Skeletal muscle cell (primary cell): ENCODE data around the gene CKB.
A peak's percentile ranks its signal among the peaks of the same experiment; 100 is the strongest.

Experiments
- DNase-seq: peaks from one replicate; pipeline ENCODE4 v3.0.0-alpha.2; 2010; ENCODE audit warnings: low read depth
- H3K4me3 ChIP-seq: 2 replicates; pipeline ENCODE4 v1.5.1; 2011; ENCODE audit warnings: low read depth, mild to moderate bottlenecking, control low read depth, low read length, moderate library complexity

CKB gene

GRCh38 chr14:103522649-103523574 is at the start of gene CKB:
Gene CKB, minus strand, starts transcription at chr14:103522830. Its CDS starts 337 bp downstream, at chr14:103522493.
- no peak for DNase-seq
- peak within 1 kb of the TSS; percentile 51 for H3K4me3 ChIP-seq

- no peak overlapping the region for H3K4me3 ChIP-seq
- DNase-seq = no peak
These were observed 46.8 kb upstream of the CKB start for GRCh38 chr14:103569408-103569807.

GRCh38 chr14:103568952-103569351 is 46.3 kb upstream of the CKB start:
- no peak overlapping the region for H3K4me3 ChIP-seq
- no peak for DNase-seq

- H3K4me3 ChIP-seq = peak overlapping the region; percentile 92
- DNase-seq = no peak
These were observed 41.3 kb upstream of the CKB start for GRCh38 chr14:103563844-103564505.

- H3K4me3 ChIP-seq = peak overlapping the region; percentile 92
- no peak for DNase-seq
These were observed 40.6 kb upstream of the CKB start for GRCh38 chr14:103563226-103563620.

- peak within 1 kb of the TSS; percentile 92 for H3K4me3 ChIP-seq
- no peak for DNase-seq
These were observed 40.0 kb upstream of the CKB start, which contains the start of the genes BAG5 and COA8 for GRCh38 chr14:103562429-103563225. Gene BAG5, minus strand, starts transcription at chr14:103562657. Its CDS starts 1,493 bp downstream, at chr14:103561164. Gene COA8, plus strand, starts transcription at chr14:103562960. Its CDS starts 42 bp downstream, at chr14:103563002.

- DNase-seq = no peak
These were observed 39.5 kb upstream of the CKB start for GRCh38 chr14:103562179-103562428.

GRCh38 chr14:103561381-103562178 is 39.0 kb upstream of the CKB start:
- DNase-seq = no peak
- peak overlapping the region; percentile 92 for H3K4me3 ChIP-seq

More at GRCh38 chr14:103562179-103562428, 39.5 kb upstream of the CKB start:
- H3K4me3 ChIP-seq = peak overlapping the region; percentile 92

GRCh38 chr14:103560691-103561090 is 38.1 kb upstream of the CKB start:
- peak overlapping the region; percentile 92 for H3K4me3 ChIP-seq
- DNase-seq = no peak

GRCh38 chr14:103559766-103560165 is 37.1 kb upstream of the CKB start:
- DNase-seq = no peak
- no peak overlapping the region for H3K4me3 ChIP-seq

GRCh38 chr14:103558071-103558882 is 35.6 kb upstream of the CKB start:
- no peak for DNase-seq
- no peak overlapping the region for H3K4me3 ChIP-seq

GRCh38 chr14:103556946-103557758 is 34.5 kb upstream of the CKB start:
- no peak overlapping the region for H3K4me3 ChIP-seq
- DNase-seq = no peak

GRCh38 chr14:103555559-103556337 is 33.1 kb upstream of the CKB start:
- DNase-seq = no peak

GRCh38 chr14:103552846-103553210 is 30.2 kb upstream of the CKB start:
- no peak for DNase-seq
- H3K4me3 ChIP-seq = no peak overlapping the region

More at GRCh38 chr14:103555559-103556337, 33.1 kb upstream of the CKB start:
- H3K4me3 ChIP-seq = no peak overlapping the region

- no peak for DNase-seq
- H3K4me3 ChIP-seq = no peak overlapping the region
These were observed 29.6 kb upstream of the CKB start for GRCh38 chr14:103552011-103552845.

GRCh38 chr14:103551338-103551762 is 28.7 kb upstream of the CKB start:
- no peak overlapping the region for H3K4me3 ChIP-seq
- no peak for DNase-seq
